IgD-negative memory B cell (primary cell): ENCODE results near the gene MEP1A. TPM values are rescaled to one million over a fixed set of nuclear protein-coding genes. Genes with fewer than 3 reads are reported as not detected.
"Not testable (repeated sequence)": the region's sequence is repeated elsewhere in the genome, so short reads cannot be mapped to it uniquely, and the experiment has no call there.

Experiments
- H3K27ac Mint-ChIP-seq, 3 donors: one replicate each; pipeline ENCODE4 v1.8.0; 2020 to 2022; ENCODE audit warnings: mild to moderate bottlenecking in 3 of 3, mixed read lengths in 3 of 3, moderate library complexity in 1 of 3
- H3K27me3 Mint-ChIP-seq: one replicate; pipeline ENCODE4 v1.8.0; 2021; ENCODE audit warnings: mixed read lengths
- H3K36me3 Mint-ChIP-seq: one replicate; pipeline ENCODE4 v1.8.0; 2020; ENCODE audit warnings: mild to moderate bottlenecking, mixed read lengths
- H3K4me1 Mint-ChIP-seq, 3 donors: one replicate each; pipeline ENCODE4 v1.8.0; 2020 to 2022; ENCODE audit warnings: mixed read lengths in 3 of 3, mild to moderate bottlenecking in 1 of 3
- H3K4me3 Mint-ChIP-seq, 4 donors: one replicate each; pipeline ENCODE4 v1.8.0; 2020 to 2022; ENCODE audit warnings: mild to moderate bottlenecking in 4 of 4, mixed read lengths in 4 of 4, moderate library complexity in 3 of 4
- H3K9me3 Mint-ChIP-seq, 3 donors: one replicate each; pipeline ENCODE4 v1.8.0; 2020 to 2021; ENCODE audit warnings: mixed read lengths in 3 of 3, mild to moderate bottlenecking in 1 of 3
- polyA plus RNA-seq: library from polyadenylated mRNA; unstranded; fragments of 300-500 nt; fragmentation: Illumina TruSeq; gene quantifications from one replicate; pipeline ENCODE4 v1.2.3, GENCODE V29; 2021

The MEP1A gene
- polyA plus RNA-seq, 1 donor from 2014 or later: not detected

DNA sequence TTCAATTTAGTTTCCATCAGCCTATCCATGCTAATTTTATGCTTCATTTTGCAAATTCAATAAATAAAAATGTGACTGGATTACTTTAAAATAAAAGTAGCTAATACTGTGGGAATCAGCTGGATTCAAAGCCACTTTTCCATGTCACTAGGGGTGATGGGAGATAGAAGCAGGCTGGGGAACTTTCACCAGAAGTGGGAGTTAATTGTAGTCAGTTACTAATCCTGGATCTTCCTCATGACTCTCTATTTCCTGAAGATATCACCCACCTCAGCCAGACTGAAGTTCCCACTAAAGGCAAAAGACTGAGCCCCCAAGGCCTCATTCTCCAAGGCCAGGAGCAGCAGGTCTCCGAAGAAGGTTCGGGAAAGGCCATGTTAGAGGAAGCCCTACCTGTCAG lies 41.8 kb downstream of the MEP1A start:
- not testable (repeated sequence) for H3K27ac Mint-ChIP-seq

DNA sequence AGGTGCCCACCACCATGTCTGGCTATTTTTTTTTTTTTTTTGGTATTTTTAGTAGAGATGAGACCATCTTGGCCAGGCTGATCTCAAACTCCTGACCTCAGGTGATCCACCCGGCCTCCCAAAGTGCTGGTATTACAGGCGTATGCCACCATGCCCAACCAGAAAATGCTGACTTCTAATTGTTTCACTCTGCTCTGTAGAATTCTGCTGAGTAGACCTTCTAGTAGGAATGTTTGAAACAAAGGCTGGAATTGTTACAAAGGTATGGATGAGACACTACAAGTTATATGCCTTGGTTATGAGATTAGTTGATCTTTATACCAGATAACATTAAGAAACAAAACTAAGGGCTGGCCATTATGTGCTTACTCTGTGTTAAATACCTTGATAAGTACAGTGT lies 44.8 kb downstream of the MEP1A start:
- H3K36me3 Mint-ChIP-seq: no peaks in the 10 kb centered on the region
- H3K4me3 Mint-ChIP-seq: no peak overlapping the region
- H3K4me1 Mint-ChIP-seq: no peaks in the 10 kb centered on the region
- H3K9me3 Mint-ChIP-seq: peaks cover 4 to 16% (median 6%) of the 10 kb centered on the region in 3 donors
- H3K27ac Mint-ChIP-seq: no peak overlapping the region
- peaks cover 5% of the 10 kb centered on the region for H3K27me3 Mint-ChIP-seq

More for the DNA sequence above, 41.8 kb downstream of the MEP1A start:
- not testable (repeated sequence) for H3K9me3 Mint-ChIP-seq, H3K36me3 Mint-ChIP-seq, H3K4me3 Mint-ChIP-seq, H3K4me1 Mint-ChIP-seq, H3K27me3 Mint-ChIP-seq

DNA sequence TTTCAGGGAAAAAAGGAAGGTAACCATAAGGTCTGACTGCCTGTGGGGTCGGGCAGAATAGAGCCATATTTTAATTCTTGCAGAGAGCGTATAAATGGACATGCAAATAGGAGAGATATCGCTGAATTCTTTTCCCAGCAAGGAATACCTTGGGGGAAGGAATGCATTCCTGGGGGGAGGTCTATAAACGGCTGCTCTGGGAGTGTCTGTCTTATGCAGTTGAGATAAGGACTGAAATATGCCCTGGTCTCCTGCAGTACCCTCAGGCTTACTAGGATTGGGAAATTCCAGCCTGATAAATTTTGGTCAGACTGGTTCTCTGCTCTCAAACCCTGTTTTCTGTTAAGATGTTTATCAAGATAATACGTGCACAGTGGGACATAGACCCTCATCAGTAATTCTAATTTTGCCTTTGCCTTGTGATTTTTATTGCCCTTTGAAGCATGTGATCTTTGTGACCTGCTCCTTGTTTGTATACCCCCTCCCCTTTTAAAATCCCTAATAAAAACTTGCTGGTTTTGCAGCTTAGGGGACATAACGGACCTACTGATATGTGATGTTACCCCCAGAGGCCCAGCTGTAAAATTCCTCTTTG lies 49.2 kb downstream of the MEP1A start:
- not testable (repeated sequence) for H3K27ac Mint-ChIP-seq, H3K27me3 Mint-ChIP-seq, H3K4me3 Mint-ChIP-seq, H3K4me1 Mint-ChIP-seq, H3K36me3 Mint-ChIP-seq
- peaks cover 5 to 18% (median 7%) of the 10 kb centered on the region in 3 donors for H3K9me3 Mint-ChIP-seq

DNA sequence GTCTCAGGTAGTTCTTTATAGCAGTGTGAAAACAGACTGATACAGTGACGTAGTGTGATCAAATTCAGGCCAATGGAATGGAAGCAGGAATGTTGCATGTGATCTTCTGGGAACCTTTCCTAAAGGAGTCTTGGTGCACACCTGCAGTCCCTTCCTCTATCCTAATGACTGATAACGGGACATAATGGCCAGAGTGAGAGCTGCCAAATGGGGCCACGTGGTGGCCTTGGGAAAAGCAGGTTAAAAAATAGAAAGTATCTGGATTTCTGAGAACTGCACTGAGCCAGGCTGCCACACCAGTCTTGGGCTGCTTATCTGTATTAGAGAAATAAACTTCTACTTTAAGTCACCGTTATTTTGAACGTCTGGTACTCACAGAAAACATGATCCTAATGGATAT lies 51.9 kb downstream of the MEP1A start:
- Mint-ChIP-seq H3K4me3 (no peak overlapping the region), H3K9me3 (peaks cover 2 to 18% (median 7%) of the 10 kb centered on the region in 3 donors), H3K27me3 (peaks cover 11% of the 10 kb centered on the region), H3K4me1 (peaks cover 0 to 4% (median 4%) of the 10 kb centered on the region in 3 donors), H3K27ac (no peak overlapping the region), H3K36me3 (no peaks in the 10 kb centered on the region)

DNA sequence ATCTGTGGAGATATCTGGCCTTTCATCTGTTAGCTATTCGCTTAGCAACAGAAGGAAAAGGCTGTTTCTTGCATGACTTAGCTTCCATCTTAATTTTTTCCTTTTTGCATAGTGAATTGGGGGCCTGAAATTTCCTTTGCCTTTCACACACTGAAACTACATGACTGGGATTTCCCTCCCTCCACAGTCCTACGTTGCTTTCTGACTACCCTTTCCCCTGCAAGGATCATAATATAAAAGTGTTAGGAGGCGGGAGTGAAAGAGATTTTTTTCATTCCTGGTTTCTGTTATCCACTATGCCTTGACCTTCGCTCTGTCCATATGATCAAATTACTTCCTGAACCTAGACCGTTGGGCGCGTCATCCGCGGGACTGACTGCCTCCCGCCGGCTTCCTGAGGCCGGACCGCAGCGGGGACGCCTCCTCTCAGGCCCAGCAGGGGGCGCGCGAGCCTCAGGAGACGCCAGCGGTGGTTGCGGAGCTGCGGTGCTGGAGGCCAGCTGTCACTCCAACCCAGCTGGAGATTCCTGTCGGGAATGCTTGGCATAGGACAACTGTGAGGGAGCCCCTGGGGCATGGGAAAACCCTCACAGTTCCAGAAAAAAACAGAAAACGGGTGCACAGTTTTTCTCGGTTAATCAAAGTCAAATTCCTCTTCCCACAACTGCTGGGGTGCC lies 55.6 kb downstream of the MEP1A start:
- Mint-ChIP-seq H3K27me3 (peaks cover 12% of the 10 kb centered on the region), H3K9me3 (no peaks in the 10 kb centered on the region), H3K4me3 (peak overlapping the region in 2 of 4 donors; percentile 81 to 82), H3K36me3 (no peaks in the 10 kb centered on the region), H3K27ac (no peak overlapping the region), H3K4me1 (peaks cover 0 to 4% (median 4%) of the 10 kb centered on the region in 3 donors)

DNA sequence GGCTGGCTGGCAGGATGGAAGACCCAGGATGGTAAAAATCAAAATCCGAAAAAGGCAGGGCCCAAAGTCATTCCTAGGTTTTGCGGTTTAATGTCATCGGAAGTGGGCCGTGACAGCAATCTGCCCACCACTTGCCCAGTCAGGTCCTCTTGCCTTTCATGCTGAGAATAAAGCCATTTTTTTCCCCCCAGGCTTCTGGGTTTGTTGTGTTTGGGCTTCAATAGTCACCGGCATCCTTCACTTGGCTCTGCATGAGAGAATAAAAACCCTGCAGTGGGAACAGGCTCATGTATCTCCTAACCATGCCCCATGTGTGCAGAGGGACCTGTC lies 56.1 kb downstream of the MEP1A start:
- Mint-ChIP-seq H3K4me3 (no peak overlapping the region), H3K9me3 (no peaks in the 10 kb centered on the region)

DNA sequence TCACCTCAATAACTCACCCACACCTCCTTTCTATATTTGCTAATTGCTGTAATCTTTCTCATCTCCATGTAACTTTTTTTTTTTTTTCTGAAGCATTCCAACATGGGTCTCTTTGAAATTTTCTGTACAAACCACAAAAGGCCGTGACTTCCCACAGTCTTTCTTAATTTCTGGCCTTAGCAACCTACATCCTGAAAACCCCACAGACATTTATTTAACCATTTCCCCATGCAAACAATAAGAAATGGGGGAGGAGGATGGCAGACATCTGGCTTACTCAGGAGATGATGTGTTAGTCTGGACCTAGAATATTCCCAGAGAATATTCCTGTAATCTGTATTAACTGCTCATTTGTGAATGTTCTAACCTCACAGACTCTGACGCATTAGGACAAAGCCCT lies 57.6 kb downstream of the MEP1A start:
- H3K4me1 Mint-ChIP-seq: peaks cover 0 to 4% (median 4%) of the 10 kb centered on the region in 3 donors
- H3K27ac Mint-ChIP-seq: no peak overlapping the region
- H3K27me3 Mint-ChIP-seq: peaks cover 12% of the 10 kb centered on the region
- no peaks in the 10 kb centered on the region for H3K36me3 Mint-ChIP-seq
- no peak overlapping the region for H3K4me3 Mint-ChIP-seq
- H3K9me3 Mint-ChIP-seq: no peaks in the 10 kb centered on the region

More for the DNA sequence above, 56.1 kb downstream of the MEP1A start:
- H3K36me3 Mint-ChIP-seq: no peaks in the 10 kb centered on the region
- H3K27me3 Mint-ChIP-seq: peaks cover 12% of the 10 kb centered on the region
- H3K27ac Mint-ChIP-seq: no peak overlapping the region
- H3K4me1 Mint-ChIP-seq: peaks cover 0 to 4% (median 4%) of the 10 kb centered on the region in 3 donors

DNA sequence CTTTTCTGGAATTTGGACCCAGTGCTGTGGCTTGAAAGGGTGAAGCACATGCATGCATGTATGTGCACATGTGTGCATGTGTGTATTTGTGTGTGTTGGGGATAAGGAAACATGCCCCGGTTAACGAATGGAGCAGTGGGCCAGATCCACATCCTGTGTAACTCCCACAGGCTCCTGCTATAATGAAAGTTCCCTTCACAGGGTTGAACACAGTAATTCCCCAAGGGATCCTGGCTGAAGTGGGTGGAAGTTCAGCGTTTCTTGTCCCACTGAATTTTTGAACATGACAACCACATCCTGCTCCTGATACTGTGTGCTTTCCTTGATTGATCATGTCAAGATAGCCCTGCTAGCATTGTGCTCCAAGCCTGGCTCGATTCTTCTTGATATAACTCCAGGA lies 58.4 kb downstream of the MEP1A start:
- not testable (repeated sequence) for H3K4me1 Mint-ChIP-seq, H3K36me3 Mint-ChIP-seq, H3K9me3 Mint-ChIP-seq, H3K27ac Mint-ChIP-seq
- Mint-ChIP-seq H3K27me3 (peaks cover 12% of the 10 kb centered on the region), H3K4me3 (peak overlapping the region in 1 of 4 donors; percentile 59)

DNA sequence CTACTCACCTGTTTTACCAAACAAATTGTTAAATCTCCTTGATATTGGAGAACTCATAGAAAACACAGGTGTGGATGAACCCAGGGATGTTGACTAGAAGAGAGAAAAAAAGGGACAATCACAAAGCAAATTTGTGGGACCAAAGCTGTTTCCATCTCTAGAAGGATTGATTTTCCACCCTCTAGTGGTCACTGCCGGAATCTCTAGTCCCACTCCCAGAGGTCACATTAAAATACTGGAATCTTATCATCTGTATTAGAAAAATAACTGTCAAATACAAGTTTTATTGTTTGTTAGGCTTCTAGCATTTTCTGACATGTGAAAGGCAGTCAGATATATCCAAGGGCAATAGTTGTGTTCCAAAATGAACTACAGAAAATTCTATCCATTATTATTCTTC lies 62.8 kb downstream of the MEP1A start:
- not testable (repeated sequence) for H3K4me1 Mint-ChIP-seq, H3K9me3 Mint-ChIP-seq, H3K4me3 Mint-ChIP-seq, H3K27me3 Mint-ChIP-seq, H3K36me3 Mint-ChIP-seq, H3K27ac Mint-ChIP-seq

DNA sequence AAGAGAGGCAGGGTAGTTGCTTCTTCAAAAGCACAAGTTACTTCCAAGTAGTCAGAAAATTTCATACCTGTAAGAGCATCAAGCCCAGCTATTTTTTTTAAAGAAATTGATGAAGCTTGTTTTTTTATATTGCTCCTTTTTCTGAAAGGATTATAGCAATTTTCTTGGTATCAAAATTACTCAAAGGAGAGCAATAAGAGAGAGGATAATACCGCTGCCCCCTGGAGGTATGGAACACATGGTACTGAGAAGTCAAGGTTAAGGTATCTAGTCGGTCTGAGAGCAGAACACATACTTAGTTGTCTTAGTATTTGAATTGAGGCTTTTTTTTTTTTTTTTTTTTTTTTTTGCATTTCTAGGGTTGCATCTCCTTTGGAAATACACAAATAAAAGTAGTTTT lies 69.2 kb downstream of the MEP1A start:
- Mint-ChIP-seq H3K27ac (no peak overlapping the region), H3K4me1 (no peaks in the 10 kb centered on the region), H3K9me3 (no peaks in the 10 kb centered on the region), H3K4me3 (no peak overlapping the region), H3K27me3 (peaks cover 7% of the 10 kb centered on the region), H3K36me3 (no peaks in the 10 kb centered on the region)

DNA sequence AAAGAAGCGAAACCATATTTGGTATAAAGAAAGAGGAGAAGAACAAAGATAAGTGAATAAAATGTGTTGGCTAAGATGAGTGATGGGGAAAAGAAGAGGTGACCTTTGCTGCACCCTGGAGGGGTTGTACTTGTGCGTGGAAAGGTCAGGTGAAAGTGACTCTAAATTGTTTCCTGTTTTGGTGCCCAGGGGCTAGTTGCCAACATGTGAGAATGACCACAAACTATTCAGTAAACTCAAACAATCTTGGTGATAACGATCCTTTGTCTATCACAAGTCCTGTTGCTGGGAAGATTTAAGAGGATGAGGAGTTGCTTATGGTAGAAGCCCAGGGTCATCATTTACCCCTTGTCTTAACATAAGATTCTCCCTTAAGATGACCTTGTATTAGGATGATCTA lies 70.6 kb downstream of the MEP1A start:
- Mint-ChIP-seq H3K4me1 (no peaks in the 10 kb centered on the region), H3K4me3 (no peak overlapping the region), H3K27me3 (peaks cover 7% of the 10 kb centered on the region), H3K36me3 (no peaks in the 10 kb centered on the region), H3K27ac (no peak overlapping the region), H3K9me3 (no peaks in the 10 kb centered on the region)

DNA sequence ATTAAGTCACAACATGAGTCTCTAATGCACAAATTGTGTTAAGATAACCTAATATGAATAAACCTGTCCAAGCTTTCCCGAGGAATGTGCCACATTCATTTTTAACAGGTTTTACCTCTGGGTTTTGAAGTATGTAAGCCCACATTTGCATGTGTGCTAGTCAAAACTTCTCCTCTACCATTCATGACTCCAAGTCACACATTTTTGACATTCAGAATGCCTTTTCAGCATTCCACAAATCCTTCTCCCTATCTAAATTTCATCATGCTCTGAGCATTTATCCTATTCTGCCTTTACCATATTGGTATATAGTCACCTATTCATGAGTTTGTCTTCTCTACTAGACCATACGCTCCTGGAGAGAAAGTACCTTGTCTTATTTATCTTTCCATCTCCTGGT lies 72.0 kb downstream of the MEP1A start:
- Mint-ChIP-seq H3K9me3 (no peaks in the 10 kb centered on the region), H3K4me1 (no peaks in the 10 kb centered on the region), H3K4me3 (no peak overlapping the region), H3K36me3 (no peaks in the 10 kb centered on the region), H3K27ac (no peak overlapping the region), H3K27me3 (peaks cover 7% of the 10 kb centered on the region)

DNA sequence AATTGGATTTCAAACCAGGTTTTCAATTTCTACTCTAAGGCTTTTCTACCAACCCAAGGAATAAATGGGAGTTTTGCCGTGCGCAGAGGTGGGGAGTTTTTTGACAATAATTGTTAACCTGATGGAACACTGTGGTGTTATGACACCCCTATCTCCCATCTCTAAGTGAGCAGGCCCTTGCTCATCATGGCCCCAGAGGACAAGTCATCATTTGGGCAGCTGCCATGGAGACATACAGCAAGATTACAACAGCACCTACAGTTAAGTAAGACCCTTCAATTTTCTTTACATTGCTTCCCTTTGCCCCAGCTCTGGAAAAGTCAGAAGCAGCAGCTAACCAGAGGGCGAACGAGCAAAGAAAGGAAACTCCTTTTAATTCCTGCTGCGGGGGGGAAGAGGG lies 74.2 kb downstream of the MEP1A start:
- no peaks in the 10 kb centered on the region for H3K36me3 Mint-ChIP-seq
- H3K27ac Mint-ChIP-seq: peak overlapping the region in 1 of 3 donors; percentile 71
- no peaks in the 10 kb centered on the region for H3K9me3 Mint-ChIP-seq
- no peak overlapping the region for H3K4me3 Mint-ChIP-seq
- H3K4me1 Mint-ChIP-seq: no peaks in the 10 kb centered on the region
- peaks cover 7% of the 10 kb centered on the region for H3K27me3 Mint-ChIP-seq

DNA sequence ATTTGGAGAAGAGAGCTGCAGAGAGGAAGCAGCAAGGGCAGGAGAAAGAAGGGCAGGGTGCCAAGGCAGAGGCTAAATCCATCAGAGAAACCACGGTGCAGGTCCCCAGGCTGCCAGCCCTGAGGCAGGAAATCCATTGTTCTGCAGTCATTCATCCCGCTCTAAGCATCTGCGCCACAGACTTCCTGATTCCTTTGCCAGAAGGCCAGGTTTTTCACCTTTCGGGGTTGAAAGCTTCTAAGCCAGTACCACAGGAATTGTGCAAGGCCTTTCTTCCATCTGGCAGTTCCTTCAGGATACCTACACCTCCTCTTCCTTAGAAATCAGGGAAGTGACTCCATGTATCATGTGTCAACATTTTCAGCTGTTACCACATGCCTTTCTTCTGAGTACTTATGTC lies 82.9 kb downstream of the MEP1A start:
- Mint-ChIP-seq H3K9me3 (no peaks in the 10 kb centered on the region), H3K27ac (no peak overlapping the region), H3K36me3 (no peaks in the 10 kb centered on the region), H3K4me1 (no peaks in the 10 kb centered on the region), H3K27me3 (peaks cover 3% of the 10 kb centered on the region), H3K4me3 (no peak overlapping the region)

DNA sequence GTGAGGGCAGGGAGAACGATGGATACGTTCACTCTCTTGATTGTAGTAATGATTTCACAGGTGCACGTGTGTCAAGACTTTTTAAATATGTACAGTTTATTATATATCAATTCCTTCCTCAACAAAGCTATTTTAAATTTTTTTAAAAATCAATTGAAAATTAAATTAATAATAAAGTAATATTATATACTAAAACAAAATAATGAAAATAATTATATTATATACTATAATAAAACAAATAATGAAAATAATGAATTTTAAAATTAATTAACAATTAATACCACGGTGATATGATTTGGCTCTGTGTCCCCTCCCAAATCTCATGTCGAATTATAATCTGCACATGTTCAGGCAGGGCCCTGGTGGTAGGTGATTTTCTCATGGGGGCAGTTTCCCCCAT lies 85.8 kb downstream of the MEP1A start:
- H3K36me3 Mint-ChIP-seq: no peaks in the 10 kb centered on the region
- H3K9me3 Mint-ChIP-seq: no peaks in the 10 kb centered on the region
- H3K27me3 Mint-ChIP-seq: peaks cover 3% of the 10 kb centered on the region
- no peak overlapping the region for H3K27ac Mint-ChIP-seq
- H3K4me3 Mint-ChIP-seq: no peak overlapping the region
- no peaks in the 10 kb centered on the region for H3K4me1 Mint-ChIP-seq

DNA sequence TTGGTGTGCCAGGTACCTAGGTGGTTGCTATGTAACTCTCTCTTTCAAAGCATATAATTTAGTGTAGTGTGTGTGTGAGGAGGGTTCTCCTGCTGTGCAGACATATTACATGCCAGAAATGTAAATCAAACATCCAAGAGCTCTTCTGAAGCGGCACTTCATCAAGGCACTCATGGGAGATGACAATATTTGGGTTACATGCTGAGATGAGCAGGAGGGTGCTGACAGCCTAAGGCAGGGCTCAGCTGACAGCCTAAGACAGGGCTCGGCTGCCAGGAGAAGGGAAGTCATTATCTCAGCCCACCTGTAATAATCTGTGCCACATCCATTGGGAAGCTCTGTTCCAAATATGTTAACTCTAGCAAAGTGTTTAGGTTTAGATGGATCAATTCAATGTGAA lies 89.5 kb downstream of the MEP1A start:
- Mint-ChIP-seq H3K27me3 (peaks cover 2% of the 10 kb centered on the region), H3K9me3 (no peaks in the 10 kb centered on the region), H3K27ac (no peak overlapping the region), H3K4me1 (no peaks in the 10 kb centered on the region), H3K36me3 (peaks cover 1% of the 10 kb centered on the region), H3K4me3 (no peak overlapping the region)
